Kidney glomerular epithelial cell (primary cell): ENCODE measurements around the gene ZNHIT1.
A peak's percentile ranks its signal among the peaks of the same experiment; 100 is the strongest.
"Not testable (repeated sequence)": the region's sequence is repeated elsewhere in the genome, so short reads cannot be mapped to it uniquely, and the experiment has no call there.

ENCODE experiments used
- DNase-seq: peaks from one replicate; lab custom pipeline; 2025; lab: John Stamatoyannopoulos, UW

The ZNHIT1 gene

GRCh38 chr7:101241443-101242349 lies 23.7 kb downstream of the ZNHIT1 start:
- no peak for DNase-seq

GRCh38 chr7:101243646-101244374 lies 25.8 kb downstream of the ZNHIT1 start:
- peak; percentile 42 for DNase-seq

GRCh38 chr7:101244375-101245146 lies 26.6 kb downstream of the ZNHIT1 start, which contains the start of gene FIS1:
TSS of gene FIS1 (minus strand) at chr7:101245081. CDS start at chr7:101245004, 77 bp downstream.
- peak; percentile 85 for DNase-seq

- no peak for DNase-seq
These were observed 27.2 kb downstream of the ZNHIT1 start for GRCh38 chr7:101245147-101245668.

GRCh38 chr7:101248276-101248675 lies 30.3 kb downstream of the ZNHIT1 start:
- no peak for DNase-seq

GRCh38 chr7:101250324-101250723 lies 32.4 kb downstream of the ZNHIT1 start:
- no peak for DNase-seq

GRCh38 chr7:101251871-101252659 lies 34.1 kb downstream of the ZNHIT1 start:
- DNase-seq: peak; percentile 97

GRCh38 chr7:101253199-101253598 lies 35.2 kb downstream of the ZNHIT1 start:
- DNase-seq: not testable (repeated sequence)

GRCh38 chr7:101255796-101256195 lies 37.8 kb downstream of the ZNHIT1 start:
- DNase-seq: no peak

GRCh38 chr7:101258243-101258731 lies 40.3 kb downstream of the ZNHIT1 start:
- no peak for DNase-seq

- DNase-seq: peak; percentile 49
These were observed 46.2 kb downstream of the ZNHIT1 start for GRCh38 chr7:101264102-101264706.

GRCh38 chr7:101265622-101266516 lies 47.9 kb downstream of the ZNHIT1 start:
- DNase-seq: no peak

GRCh38 chr7:101269664-101270063 lies 51.7 kb downstream of the ZNHIT1 start:
- DNase-seq: no peak

GRCh38 chr7:101271021-101271420 lies 53.1 kb downstream of the ZNHIT1 start:
- no peak for DNase-seq

GRCh38 chr7:101273206-101273605 lies 55.2 kb downstream of the ZNHIT1 start:
- no peak for DNase-seq
